ENCODE results near the gene VMP1.

DNA sequence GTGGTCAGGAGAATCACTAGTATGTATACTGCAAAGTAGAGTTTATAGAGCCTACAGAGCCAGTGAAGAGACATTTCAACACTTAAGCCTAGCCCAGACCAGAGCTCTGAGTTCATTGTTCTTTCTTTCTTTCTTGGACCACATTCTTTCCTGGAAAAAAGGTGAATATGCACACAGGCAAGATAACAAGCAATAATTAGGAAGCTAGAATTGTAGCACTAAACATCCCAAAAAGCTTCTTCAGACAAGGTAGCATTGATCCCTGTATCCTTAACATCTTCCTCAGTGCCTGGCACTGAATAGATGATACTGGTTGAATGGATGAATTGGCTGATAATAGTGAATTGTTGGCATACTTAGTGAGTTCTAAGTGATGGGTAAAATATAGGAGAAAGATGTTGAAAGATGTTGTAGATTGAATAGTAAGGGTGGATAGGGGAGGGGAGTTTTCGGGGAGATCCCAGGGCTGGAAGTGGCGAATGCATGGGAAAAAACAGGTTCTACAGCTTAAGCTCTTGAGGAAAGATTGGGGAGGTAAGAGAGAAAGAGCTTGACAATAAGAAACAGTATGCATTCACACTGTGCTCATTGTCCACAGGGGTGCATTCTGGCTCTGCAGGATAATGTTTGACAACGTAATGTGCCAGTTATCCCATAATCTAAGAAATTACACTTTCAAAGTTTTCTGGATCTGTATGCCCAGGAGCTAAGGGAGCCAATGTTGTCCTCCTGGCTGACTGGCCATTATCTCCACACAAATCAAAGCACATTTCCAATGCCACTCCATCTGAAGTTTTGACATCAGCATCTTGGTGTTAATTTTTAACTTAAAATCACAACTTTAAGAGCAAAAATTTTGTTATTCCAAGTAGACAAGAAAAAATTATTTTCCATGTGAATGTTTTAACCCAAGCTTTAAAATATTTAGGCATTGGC is 149.7 kb downstream of the VMP1 start:
- TF ChIP-seq, protein P1, sequence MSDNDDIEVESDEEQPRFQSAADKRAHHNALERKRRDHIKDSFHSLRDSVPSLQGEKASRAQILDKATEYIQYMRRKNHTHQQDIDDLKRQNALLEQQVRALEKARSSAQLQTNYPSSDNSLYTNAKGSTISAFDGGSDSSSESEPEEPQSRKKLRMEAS (CRISPR knock-in tag; IDR thresholded peaks at IDR 0.05), result no peak
- TF ChIP-seq, protein P2, sequence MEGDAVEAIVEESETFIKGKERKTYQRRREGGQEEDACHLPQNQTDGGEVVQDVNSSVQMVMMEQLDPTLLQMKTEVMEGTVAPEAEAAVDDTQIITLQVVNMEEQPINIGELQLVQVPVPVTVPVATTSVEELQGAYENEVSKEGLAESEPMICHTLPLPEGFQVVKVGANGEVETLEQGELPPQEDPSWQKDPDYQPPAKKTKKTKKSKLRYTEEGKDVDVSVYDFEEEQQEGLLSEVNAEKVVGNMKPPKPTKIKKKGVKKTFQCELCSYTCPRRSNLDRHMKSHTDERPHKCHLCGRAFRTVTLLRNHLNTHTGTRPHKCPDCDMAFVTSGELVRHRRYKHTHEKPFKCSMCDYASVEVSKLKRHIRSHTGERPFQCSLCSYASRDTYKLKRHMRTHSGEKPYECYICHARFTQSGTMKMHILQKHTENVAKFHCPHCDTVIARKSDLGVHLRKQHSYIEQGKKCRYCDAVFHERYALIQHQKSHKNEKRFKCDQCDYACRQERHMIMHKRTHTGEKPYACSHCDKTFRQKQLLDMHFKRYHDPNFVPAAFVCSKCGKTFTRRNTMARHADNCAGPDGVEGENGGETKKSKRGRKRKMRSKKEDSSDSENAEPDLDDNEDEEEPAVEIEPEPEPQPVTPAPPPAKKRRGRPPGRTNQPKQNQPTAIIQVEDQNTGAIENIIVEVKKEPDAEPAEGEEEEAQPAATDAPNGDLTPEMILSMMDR (IDR thresholded peaks at IDR 0.05), result no peak
- TF ChIP-seq, protein P3, sequence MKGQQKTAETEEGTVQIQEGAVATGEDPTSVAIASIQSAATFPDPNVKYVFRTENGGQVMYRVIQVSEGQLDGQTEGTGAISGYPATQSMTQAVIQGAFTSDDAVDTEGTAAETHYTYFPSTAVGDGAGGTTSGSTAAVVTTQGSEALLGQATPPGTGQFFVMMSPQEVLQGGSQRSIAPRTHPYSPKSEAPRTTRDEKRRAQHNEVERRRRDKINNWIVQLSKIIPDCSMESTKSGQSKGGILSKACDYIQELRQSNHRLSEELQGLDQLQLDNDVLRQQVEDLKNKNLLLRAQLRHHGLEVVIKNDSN (CRISPR knock-in tag; IDR thresholded peaks at IDR 0.05), result no peak
- TF ChIP-seq ZNF138 (CRISPR knock-in tag; conservative IDR thresholded peaks at IDR 0.05), result no peak

All from WTC11 (cell line).